ELF-1 (cell line): ENCODE results near the gene SFMBT2.
"Not testable (repeated sequence)": the region's sequence is repeated elsewhere in the genome, so short reads cannot be mapped to it uniquely, and the experiment has no call there.

Experiments used
- DNase-seq: peaks from one replicate; pipeline ENCODE4 v3.0.0-alpha.2; 2016; ENCODE audit warnings: low read depth, low spot score

Gene SFMBT2

GRCh38 chr10:7320072-7320471 is 90.8 kb downstream of the SFMBT2 start:
- no peak for DNase-seq

DNA sequence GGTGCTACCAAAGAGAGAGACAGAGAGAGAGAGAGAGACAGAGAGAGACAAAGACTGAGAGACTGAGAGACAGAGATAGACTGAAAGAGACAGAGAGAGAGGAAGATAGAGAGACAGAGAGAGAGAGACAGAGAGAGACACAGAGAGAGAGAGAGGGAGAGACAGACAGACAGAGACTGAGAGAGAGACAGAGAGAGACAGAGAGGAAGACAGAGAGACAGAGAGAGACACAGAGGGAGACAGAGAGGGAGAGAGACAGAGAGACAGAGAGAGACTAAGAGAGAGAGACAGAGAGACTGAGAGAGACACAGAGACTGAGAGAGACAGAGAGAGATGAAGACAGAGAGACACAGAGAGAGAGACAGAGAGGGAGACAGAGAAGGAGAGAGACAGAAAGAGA is 91.2 kb downstream of the SFMBT2 start:
- DNase-seq, result no peak

- DNase-seq, result no peak
These were observed 92.0 kb downstream of the SFMBT2 start for GRCh38 chr10:7318836-7319235.

GRCh38 chr10:7317786-7318446 is 92.9 kb downstream of the SFMBT2 start:
- no peak for DNase-seq

DNA sequence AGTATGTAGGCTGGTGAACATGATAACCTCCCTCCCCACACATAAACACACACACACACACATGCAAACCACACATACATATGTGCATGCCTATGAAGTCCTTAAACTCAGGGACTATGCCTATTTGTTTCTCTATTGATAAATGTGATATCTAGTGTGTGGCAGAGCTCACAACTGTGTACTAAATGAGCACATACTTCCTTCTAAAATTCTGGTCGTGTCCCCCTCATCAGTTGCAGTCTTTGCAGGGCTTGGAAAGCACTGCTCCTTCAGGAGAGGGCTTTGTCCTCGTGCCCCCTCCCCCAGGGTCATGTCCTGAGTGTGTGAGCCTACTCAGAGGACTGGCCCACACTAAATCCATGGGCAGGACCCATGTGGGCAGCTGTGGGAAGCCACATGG is 94.0 kb downstream of the SFMBT2 start:
- DNase-seq, result no peak

GRCh38 chr10:7315906-7316305 is 94.9 kb downstream of the SFMBT2 start:
- DNase-seq, result no peak

DNA sequence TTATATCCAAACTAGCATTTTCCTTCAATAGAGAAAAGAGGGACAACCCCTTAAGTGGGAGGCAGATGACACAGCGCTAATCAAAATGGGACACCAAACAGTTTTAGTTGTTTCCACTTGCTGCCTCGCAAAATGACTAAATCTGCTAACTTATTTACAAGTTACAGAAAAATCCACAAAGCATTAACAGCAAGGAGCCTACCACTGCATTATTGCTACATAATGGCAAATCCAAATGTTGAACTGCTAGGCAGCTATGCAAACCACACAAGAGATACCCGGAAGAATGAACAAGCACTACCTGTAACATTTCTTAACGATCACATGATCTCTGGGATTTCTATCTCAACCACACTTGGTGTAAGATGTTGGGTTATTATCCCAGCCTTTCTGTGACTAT is 96.7 kb downstream of the SFMBT2 start:
- no peak for DNase-seq

DNA sequence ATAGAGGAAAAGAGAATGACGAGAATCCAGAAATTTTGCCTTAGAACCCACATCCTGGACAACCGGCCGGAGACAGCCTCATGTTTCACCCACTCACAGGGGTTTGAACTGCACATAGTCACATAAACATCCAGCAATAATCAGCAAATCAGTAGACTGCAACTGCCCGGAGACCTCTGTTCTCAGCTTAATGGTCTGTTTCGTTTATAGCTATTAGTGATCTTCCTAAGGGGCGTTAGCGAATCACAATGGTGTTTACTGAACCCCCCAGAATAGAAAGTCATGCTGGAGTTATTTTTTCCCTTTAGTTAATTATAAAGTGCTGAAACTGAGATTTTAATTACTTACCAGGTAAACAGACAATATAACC is 98.4 kb downstream of the SFMBT2 start:
- DNase-seq, result no peak

DNA sequence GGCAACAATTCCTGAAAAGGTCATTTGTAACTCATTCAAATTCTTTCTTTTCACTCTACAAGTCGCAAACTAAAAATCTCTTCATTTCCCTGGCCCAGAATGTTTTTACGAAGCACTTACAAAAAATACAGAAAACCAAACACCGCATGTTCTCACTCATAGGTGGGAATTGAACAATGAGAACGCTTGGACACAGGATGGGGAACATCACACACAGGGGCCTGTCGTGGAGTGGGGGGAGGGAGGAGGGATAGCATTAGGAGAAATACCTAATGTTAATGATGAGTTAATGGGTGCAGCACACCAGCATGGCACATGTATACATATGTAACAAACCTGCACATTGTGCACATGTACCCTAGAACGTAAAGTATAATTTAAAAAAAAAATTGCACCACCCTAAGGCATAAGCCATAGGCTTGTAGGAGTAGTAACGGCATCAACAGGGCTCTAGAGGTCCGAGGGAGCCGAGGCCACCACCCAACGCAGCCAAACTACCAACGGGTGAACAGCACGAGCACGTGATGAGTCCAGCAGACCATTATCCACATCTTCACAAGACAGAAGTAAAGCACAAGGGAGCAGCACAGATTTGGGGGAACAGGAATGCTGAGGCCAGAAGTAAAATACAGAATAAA is 98.9 kb downstream of the SFMBT2 start:
- DNase-seq, result not testable (repeated sequence)

DNA sequence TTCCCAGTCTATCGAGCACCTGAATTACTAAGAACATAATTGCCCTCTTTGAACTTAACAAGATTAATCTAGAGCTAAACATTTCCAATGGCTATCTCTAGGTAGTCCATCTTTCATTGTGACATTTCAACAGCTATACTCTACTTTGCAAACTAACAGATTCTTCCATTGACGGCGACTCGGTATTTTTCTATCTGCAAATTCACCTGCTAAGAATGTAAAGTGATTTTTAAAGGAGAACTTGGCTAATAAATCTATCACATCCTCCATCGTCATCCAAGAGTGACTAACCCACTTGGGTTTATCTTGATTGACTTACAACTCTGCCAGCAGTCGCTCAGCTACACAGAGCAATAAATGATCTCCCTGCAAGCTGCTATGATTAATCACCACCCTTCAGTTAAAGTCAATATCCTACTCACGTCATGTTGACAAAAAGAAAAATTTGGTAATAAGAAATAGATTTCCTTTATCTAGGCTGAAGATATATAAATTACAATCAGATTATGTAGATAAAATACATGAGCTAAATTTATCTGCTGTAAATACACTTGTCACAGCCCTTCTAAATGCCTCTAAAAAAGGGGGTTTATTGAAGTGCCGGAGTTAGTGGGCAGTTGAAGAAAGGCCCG is 99.5 kb downstream of the SFMBT2 start:
- no peak for DNase-seq

GRCh38 chr10:7310076-7310475 is 100.8 kb downstream of the SFMBT2 start:
- DNase-seq, result no peak

GRCh38 chr10:7308826-7309225 is 102.0 kb downstream of the SFMBT2 start:
- no peak for DNase-seq

- DNase-seq, result no peak
These were observed 104.2 kb downstream of the SFMBT2 start for GRCh38 chr10:7306616-7307015.

DNA sequence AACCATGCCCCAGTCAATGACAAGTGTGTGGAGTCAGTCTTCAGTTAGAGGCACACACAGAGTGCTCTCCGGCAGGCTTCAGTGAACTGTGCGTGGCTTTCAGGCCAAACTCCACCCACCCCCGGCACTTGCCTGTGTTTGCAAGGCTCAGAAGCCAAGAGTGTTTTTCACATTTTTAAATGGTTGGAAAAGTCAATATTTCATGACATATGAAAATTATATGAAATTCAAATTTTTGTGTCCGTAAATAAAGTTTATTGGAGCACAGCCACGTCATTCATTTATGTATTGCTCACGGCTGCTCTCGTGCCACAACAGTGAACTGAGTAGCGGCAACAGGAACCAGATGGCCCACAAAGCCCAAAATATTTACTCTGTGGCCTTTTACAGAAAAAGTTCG is 104.7 kb downstream of the SFMBT2 start:
- no peak for DNase-seq

GRCh38 chr10:7305053-7305452 is 105.8 kb downstream of the SFMBT2 start:
- no peak for DNase-seq

- DNase-seq, result no peak
These were observed 106.7 kb downstream of the SFMBT2 start for GRCh38 chr10:7304110-7304509.

GRCh38 chr10:7302930-7303557 is 107.8 kb downstream of the SFMBT2 start:
- DNase-seq, result no peak

GRCh38 chr10:7302392-7302906 is 108.4 kb downstream of the SFMBT2 start:
- peak; percentile 6 for DNase-seq

DNA sequence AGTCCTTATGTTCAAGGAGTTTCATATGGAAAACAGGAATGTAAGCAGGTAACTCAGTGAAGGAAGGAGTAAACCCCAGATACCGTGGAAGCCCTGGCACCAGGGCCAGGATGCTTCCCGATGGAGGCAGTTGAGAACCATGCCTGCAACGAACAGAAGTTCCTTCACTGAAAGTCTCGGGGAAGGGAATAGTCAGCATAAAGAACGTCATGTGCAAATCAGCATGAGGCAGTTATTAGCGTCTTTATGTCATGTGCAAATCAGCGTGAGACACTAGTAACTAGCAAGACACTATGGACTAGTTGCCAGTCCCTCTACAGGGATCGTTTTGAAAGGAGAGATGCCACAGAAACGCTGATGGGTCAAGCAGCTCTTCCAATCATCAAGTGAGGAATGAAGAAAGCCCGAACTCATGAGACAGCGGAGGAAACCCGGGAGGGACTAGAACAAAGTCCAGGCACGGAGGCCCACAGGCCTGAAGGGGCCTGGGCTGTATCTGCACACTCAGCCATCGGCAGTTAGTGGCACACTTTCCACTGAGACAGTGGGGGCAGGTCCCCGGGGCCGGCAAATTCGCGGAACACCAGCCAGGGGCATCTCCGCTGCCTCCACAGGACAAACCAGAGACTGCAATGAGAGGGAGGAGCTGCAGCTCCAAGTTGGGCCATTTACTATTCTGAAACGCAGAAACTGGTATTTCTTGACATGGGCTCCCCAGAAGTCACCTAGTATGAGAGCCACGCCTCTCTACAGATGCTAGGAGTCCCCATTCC is 109.6 kb downstream of the SFMBT2 start:
- DNase-seq, result peak; percentile 59

- DNase-seq, result peak; percentile 27
These were observed 110.4 kb downstream of the SFMBT2 start for GRCh38 chr10:7300384-7300971.

- not testable (repeated sequence) for DNase-seq
These were observed 111.1 kb downstream of the SFMBT2 start for GRCh38 chr10:7299601-7300325.
